HG03135 (cell line): ENCODE results near the gene HDAC3.

Experiments
- ATAC-seq: cut with Tn5 transposase; IDR thresholded peaks from one replicate; pipeline ENCODE4 v1.9.1; 2021; ENCODE audit warnings: mild to moderate bottlenecking, moderate library complexity; ENCODE audit not compliant: unreplicated experiment

Gene HDAC3

GRCh38 chr5:141662028-141662427 is 25.4 kb upstream of the HDAC3 start:
- no peak for ATAC-seq

- no peak for ATAC-seq
Measured at GRCh38 chr5:141657937-141658545, 21.4 kb upstream of the HDAC3 start.

GRCh38 chr5:141657404-141657803 is 20.8 kb upstream of the HDAC3 start:
- no peak for ATAC-seq

- ATAC-seq, result no peak
Measured at GRCh38 chr5:141656396-141656795, 19.7 kb upstream of the HDAC3 start.

- ATAC-seq, result no peak
Measured at GRCh38 chr5:141655020-141655419, 18.4 kb upstream of the HDAC3 start.

- ATAC-seq, result no peak
Measured at GRCh38 chr5:141654298-141654697, 17.6 kb upstream of the HDAC3 start.

GRCh38 chr5:141651728-141652105 is 15.1 kb upstream of the HDAC3 start:
- ATAC-seq, result no peak

- ATAC-seq, result peak; percentile 97
Measured at GRCh38 chr5:141650851-141651727, 14.4 kb upstream of the HDAC3 start, which contains the start of gene FCHSD1. FCHSD1 (minus strand) TSS chr5:141651418; CDS start chr5:141651368, 50 bp downstream.

GRCh38 chr5:141649972-141650371 is 13.3 kb upstream of the HDAC3 start:
- ATAC-seq, result no peak

GRCh38 chr5:141649056-141649688 is 12.5 kb upstream of the HDAC3 start:
- ATAC-seq, result no peak

GRCh38 chr5:141647851-141648250 is 11.2 kb upstream of the HDAC3 start:
- no peak for ATAC-seq

- no peak for ATAC-seq
Measured at GRCh38 chr5:141647242-141647641, 10.6 kb upstream of the HDAC3 start.

- ATAC-seq, result no peak
Measured at GRCh38 chr5:141646026-141646425, 9.4 kb upstream of the HDAC3 start.

GRCh38 chr5:141641634-141642267 is 5.1 kb upstream of the HDAC3 start:
- ATAC-seq, result no peak

GRCh38 chr5:141640698-141641097 is 4.0 kb upstream of the HDAC3 start:
- no peak for ATAC-seq

- no peak for ATAC-seq
Measured at GRCh38 chr5:141640051-141640415, 3.4 kb upstream of the HDAC3 start.

- ATAC-seq, result no peak
Measured at GRCh38 chr5:141639357-141640050, 2.9 kb upstream of the HDAC3 start.

- ATAC-seq, result no peak
Measured at GRCh38 chr5:141638771-141639170, 2.1 kb upstream of the HDAC3 start.

GRCh38 chr5:141637767-141638419 is 1.2 kb upstream of the HDAC3 start:
- peak; percentile 26 for ATAC-seq

- peak; percentile 36 for ATAC-seq
Measured at GRCh38 chr5:141637123-141637766, 596 bp upstream of the HDAC3 start.
